CD4-positive, alpha-beta T cell treated with Interleukin-10 for 1 hour (primary cell): ENCODE measurements around the gene ZBTB42.

Source experiments
- DNase-seq: peaks from one replicate; pipeline ENCODE4 v3.0.0-alpha.2; 2020

ZBTB42 gene

GRCh38 chr14:104784218-104784568, 16.7 kb upstream of the ZBTB42 start:
- no peak for DNase-seq

GRCh38 chr14:104784846-104785707, 15.8 kb upstream of the ZBTB42 start:
- no peak for DNase-seq

- no peak for DNase-seq
These were observed 15.2 kb upstream of the ZBTB42 start for GRCh38 chr14:104785708-104786080.

- DNase-seq: no peak
These were observed 14.8 kb upstream of the ZBTB42 start for GRCh38 chr14:104786091-104786586.

- DNase-seq: no peak
These were observed 13.9 kb upstream of the ZBTB42 start for GRCh38 chr14:104786726-104787675.

GRCh38 chr14:104787736-104788135, 13.2 kb upstream of the ZBTB42 start:
- DNase-seq: no peak

- DNase-seq: no peak
These were observed 12.6 kb upstream of the ZBTB42 start for GRCh38 chr14:104788161-104788818.

- no peak for DNase-seq
These were observed 11.8 kb upstream of the ZBTB42 start for GRCh38 chr14:104788873-104789663.

- DNase-seq: no peak
These were observed 10.9 kb upstream of the ZBTB42 start for GRCh38 chr14:104789752-104790743.

- DNase-seq: no peak
These were observed 9.5 kb upstream of the ZBTB42 start for GRCh38 chr14:104791425-104791824.

GRCh38 chr14:104792101-104792884, 8.6 kb upstream of the ZBTB42 start:
- DNase-seq: no peak

GRCh38 chr14:104792945-104793702, 7.8 kb upstream of the ZBTB42 start:
- DNase-seq: no peak

- DNase-seq: no peak
These were observed 7.3 kb upstream of the ZBTB42 start for GRCh38 chr14:104793703-104793959.

- peak; percentile 46 for DNase-seq
These were observed 6.8 kb upstream of the ZBTB42 start for GRCh38 chr14:104794099-104794498.

- DNase-seq: no peak
These were observed 6.3 kb upstream of the ZBTB42 start for GRCh38 chr14:104794631-104794992.

GRCh38 chr14:104794993-104795780, 5.7 kb upstream of the ZBTB42 start, which contains the start of gene AKT1:
Gene AKT1, minus strand, starts transcription at chr14:104795748. Its CDS starts 3,105 bp downstream, at chr14:104792643.
- DNase-seq: peak; percentile 36

- DNase-seq: peak; percentile 71
These were observed 4.9 kb upstream of the ZBTB42 start for GRCh38 chr14:104795781-104796686.

GRCh38 chr14:104796687-104797081, 4.2 kb upstream of the ZBTB42 start:
- DNase-seq: no peak
